GM21360 (cell line): ENCODE measurements around the gene EFEMP1.
"Not testable (repeated sequence)": the region's sequence is repeated elsewhere in the genome, so short reads cannot be mapped to it uniquely, and the experiment has no call there.

Source experiments
- ATAC-seq: cut with Tn5 transposase; IDR thresholded peaks from one replicate; pipeline ENCODE4 v1.9.1; 2021; ENCODE audit warnings: mild to moderate bottlenecking, moderate library complexity; ENCODE audit not compliant: unreplicated experiment

Gene EFEMP1

GRCh38 chr2:55869637-55870325, 53.8 kb downstream of the EFEMP1 start:
- no peak for ATAC-seq

GRCh38 chr2:55865096-55865835, 58.3 kb downstream of the EFEMP1 start:
- no peak for ATAC-seq

GRCh38 chr2:55864351-55865084, 59.1 kb downstream of the EFEMP1 start:
- no peak for ATAC-seq

- no peak for ATAC-seq
Measured at GRCh38 chr2:55862673-55863390, 60.8 kb downstream of the EFEMP1 start.

GRCh38 chr2:55862246-55862645, 61.3 kb downstream of the EFEMP1 start:
- no peak for ATAC-seq

GRCh38 chr2:55861733-55862132, 61.8 kb downstream of the EFEMP1 start:
- no peak for ATAC-seq

GRCh38 chr2:55860832-55861231, 62.8 kb downstream of the EFEMP1 start:
- no peak for ATAC-seq

- no peak for ATAC-seq
Measured at GRCh38 chr2:55859875-55860274, 63.7 kb downstream of the EFEMP1 start.

- no peak for ATAC-seq
Measured at GRCh38 chr2:55857766-55858165, 65.8 kb downstream of the EFEMP1 start.

- ATAC-seq = no peak
Measured at GRCh38 chr2:55856936-55857335, 66.6 kb downstream of the EFEMP1 start.

GRCh38 chr2:55848096-55848495, 75.5 kb downstream of the EFEMP1 start:
- no peak for ATAC-seq

GRCh38 chr2:55846426-55846825, 77.2 kb downstream of the EFEMP1 start:
- ATAC-seq = no peak

- ATAC-seq = no peak
Measured at GRCh38 chr2:55844986-55845385, 78.6 kb downstream of the EFEMP1 start.

- ATAC-seq = no peak
Measured at GRCh38 chr2:55843994-55844345, 79.6 kb downstream of the EFEMP1 start.

GRCh38 chr2:55843096-55843993, 80.2 kb downstream of the EFEMP1 start:
- ATAC-seq = no peak

- ATAC-seq = no peak
Measured at GRCh38 chr2:55842046-55842445, 81.5 kb downstream of the EFEMP1 start.

GRCh38 chr2:55840460-55840859, 83.1 kb downstream of the EFEMP1 start:
- no peak for ATAC-seq

- ATAC-seq = no peak
Measured at GRCh38 chr2:55839182-55839819, 84.3 kb downstream of the EFEMP1 start.

GRCh38 chr2:55838653-55839052, 84.9 kb downstream of the EFEMP1 start:
- no peak for ATAC-seq

GRCh38 chr2:55838117-55838516, 85.5 kb downstream of the EFEMP1 start:
- not testable (repeated sequence) for ATAC-seq
